ENCODE results near the gene TSPAN16.
A peak's percentile ranks its signal among the peaks of the same experiment; 100 is the strongest.
"Not testable (repeated sequence)": the region's sequence is repeated elsewhere in the genome, so short reads cannot be mapped to it uniquely, and the experiment has no call there.

TSPAN16 gene

DNA sequence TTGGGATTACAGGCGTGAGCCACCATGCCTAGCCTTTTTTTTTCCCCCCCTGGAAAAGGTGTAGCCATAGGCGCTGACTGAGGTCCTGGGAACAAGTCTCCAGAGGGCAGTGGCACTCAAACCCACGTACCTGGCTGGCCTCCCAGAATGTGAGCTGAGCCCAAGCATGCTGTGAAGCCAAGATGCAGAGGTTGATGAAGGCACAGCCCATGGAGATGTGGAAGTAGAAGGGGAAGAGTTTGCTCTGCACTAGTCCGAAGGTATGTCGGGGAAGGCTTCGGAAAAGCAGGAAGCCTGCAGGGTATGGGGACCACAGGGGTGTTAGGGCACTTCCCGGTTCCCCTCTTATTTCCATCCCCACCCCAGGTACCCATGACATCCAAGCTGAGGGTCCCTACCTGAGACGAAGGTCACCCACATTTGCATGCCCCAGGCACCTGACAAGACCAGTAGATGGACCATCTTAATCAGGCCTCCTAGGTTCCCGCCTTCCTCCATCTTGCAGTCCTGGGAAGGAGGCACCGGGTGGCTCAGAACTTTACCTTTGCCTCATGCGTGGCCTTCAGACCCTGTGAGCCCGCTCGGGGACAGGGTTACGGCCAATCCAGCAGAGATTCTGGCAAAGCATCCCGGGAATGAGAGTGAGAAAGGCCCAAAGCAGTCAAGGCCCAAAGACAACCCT lies 49.3 kb downstream of the TSPAN16 start:
- no peak for DNase-seq (ENCODE audit: low read depth)

DNA sequence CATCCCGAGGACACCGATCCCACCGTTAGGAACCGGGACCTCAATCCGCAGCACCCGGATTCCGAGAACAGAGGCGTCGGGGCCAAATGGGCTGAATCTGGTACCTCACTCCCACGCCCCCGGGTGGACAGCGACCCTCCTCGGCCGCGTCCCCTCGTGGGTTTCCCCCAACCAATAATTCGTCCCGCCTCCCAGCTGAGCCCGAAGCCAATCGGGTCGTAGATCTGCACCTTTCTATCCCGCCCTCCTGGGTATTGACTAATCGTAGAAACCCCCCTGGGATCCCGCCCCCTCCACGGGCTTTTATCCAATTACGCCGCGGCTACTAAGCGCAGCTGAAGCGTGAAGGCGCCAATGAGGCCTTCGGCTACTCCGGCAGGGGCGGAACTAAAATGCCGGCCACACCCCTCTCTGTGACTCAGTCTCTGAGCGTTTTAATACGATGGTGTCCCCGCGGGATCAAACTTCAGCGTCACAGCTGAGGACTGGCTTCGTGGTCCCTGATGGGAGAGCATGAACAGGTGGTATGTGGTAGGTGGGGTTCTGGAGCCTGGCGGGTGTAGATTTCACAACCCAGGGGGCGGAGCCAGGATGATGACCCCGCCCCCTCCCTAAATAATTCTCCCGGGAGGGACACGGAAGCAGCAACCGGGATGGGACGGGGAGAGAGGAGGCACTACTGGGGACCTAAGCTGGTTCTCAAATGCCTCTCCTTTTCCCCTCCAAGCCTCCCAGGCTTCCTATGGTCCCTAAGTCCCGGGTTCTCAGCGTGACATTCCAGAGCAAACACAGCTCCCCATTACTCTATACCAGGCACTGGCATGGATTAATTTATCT lies 50.4 kb downstream of the TSPAN16 start, which contains the start of the genes CCDC159 and TMEM205:
Gene CCDC159 (plus strand): TSS at position 416 of the 837 bp plus-strand sequence. CDS start 88 bp downstream, at position 504.
Gene TMEM205 (minus strand): TSS at position 165 of the 837 bp plus-strand sequence. CDS start 649 bp downstream, outside the sequence.
- peak; percentile 95 for DNase-seq (ENCODE audit: low read depth)

- DNase-seq (ENCODE audit: low read depth): no peak
These were observed 51.6 kb downstream of the TSPAN16 start for GRCh38 chr19:11347546-11348039.

GRCh38 chr19:11349171-11349570 lies 53.2 kb downstream of the TSPAN16 start:
- DNase-seq (ENCODE audit: low read depth): no peak

DNA sequence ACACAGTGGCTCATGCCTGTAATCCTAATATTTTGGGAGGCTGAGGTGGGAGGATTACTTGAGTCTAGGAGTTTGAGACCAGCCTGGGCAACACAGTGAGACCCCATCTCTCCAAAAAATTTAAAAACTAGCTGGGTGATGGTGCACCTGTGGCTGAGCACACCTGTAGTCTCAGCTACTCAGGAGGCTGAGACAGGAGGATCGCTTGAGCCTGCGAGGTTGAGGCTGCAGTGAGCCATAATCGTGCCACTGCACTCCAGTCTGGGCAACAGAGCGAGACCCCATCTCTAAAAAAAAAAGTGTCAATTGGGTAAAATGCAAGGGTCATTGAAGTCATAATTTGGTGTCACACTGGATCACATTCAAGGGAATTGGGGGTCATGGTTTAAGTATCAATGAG lies 58.1 kb downstream of the TSPAN16 start:
- not testable (repeated sequence) for DNase-seq (ENCODE audit: low read depth)

- DNase-seq (ENCODE audit: low read depth): peak; percentile 80
These were observed 59.5 kb downstream of the TSPAN16 start, which contains the start of gene PLPPR2 for GRCh38 chr19:11355160-11356073. TSS of gene PLPPR2 (plus strand) at chr19:11355432. CDS start at chr19:11357674, 2,242 bp downstream.

- no peak for DNase-seq (ENCODE audit: low read depth)
These were observed 60.1 kb downstream of the TSPAN16 start for GRCh38 chr19:11356074-11356397.

DNA sequence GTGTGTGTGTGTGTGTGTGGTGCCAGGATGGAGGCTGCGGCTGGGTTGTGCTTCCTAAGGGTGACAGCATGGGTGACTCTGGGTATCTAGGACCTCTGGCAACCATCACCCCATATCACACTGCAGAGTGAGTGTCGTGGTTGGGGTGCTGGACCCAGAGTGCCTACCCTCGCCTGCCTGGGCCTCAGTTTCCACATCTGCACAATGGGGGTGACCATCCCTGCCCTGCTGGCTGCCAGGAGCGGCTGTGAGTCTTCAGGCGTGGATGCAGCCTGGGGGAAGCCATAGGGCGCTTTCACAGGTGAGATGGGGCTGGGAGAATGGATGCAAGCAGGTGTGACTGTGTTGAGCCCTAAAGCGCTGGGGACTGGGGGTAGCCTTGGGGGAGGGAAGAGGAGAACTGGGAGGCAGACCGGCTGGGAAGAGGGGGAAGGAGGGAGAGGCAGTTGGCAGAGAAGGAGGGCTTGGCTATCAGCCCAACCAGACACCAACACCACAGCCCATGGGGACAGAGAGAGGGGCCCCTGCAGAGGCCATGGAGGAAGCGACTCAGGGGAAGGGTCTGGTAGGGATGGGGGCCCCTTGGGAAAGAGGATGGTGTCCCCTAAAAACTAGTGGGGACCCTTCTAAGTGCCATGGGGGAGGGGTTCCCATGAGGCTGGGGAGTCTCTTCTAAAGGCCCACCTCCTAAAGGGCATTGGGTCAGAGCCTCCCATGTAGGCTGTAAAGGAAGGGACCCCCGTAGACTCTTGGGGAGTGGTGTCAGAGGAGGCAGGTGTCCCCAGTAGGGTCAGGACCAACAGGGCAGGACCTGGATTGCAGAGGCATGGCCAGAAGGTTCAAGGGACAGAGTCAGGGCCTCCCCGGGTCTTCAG lies 61.0 kb downstream of the TSPAN16 start:
- DNase-seq (ENCODE audit: low read depth): no peak

DNA sequence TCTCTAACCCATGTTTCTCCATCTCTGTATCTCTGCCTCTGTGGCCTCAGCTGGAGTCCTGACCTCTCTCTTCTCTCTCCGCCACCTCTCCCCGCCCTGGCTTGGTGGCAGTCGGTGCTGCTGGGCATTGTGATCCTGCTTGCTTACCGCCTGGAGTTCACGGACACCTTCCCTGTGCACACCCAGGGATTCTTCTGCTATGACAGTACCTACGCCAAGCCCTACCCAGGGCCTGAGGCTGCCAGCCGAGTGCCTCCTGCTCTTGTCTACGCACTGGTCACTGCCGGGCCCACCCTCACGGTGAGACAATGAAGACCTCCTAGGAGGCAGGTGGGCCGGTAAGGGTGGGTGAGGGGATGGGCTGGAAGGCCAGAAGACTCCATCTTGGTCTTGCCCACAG lies 63.5 kb downstream of the TSPAN16 start:
- DNase-seq (ENCODE audit: low read depth): no peak

- DNase-seq (ENCODE audit: low read depth): no peak
These were observed 65.2 kb downstream of the TSPAN16 start for GRCh38 chr19:11361037-11361770.

GRCh38 chr19:11361771-11362731 lies 66.1 kb downstream of the TSPAN16 start:
- no peak for DNase-seq (ENCODE audit: low read depth)

GRCh38 chr19:11363881-11364280 lies 67.9 kb downstream of the TSPAN16 start:
- no peak for DNase-seq (ENCODE audit: low read depth)

DNA sequence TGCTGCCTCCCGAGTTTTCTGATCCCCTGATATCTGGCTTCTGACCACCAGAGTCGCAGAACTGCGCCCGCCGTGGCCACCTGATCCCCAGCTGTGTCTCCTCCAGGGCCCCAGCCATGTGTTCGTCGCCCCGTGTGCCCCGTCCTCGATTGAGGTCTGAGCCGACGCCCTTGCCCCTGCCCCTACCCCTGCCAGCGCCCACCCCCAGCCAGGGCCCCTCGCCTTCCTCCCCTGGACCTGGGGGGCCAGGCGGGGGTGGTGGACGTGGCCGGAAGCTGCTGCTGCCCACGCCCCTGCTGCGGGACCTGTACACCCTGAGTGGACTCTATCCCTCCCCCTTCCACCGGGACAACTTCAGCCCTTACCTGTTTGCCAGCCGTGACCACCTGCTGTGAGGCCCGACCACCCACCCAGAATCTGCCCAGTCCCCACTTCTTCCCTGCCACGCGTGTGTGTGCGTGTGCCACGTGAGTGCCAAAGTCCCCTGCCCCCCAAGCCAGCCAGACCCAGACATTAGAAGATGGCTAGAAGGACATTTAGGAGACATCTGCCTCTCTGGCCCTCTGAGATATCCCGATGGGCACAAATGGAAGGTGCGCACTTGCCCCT lies 68.4 kb downstream of the TSPAN16 start:
- no peak for DNase-seq (ENCODE audit: low read depth)

DNA sequence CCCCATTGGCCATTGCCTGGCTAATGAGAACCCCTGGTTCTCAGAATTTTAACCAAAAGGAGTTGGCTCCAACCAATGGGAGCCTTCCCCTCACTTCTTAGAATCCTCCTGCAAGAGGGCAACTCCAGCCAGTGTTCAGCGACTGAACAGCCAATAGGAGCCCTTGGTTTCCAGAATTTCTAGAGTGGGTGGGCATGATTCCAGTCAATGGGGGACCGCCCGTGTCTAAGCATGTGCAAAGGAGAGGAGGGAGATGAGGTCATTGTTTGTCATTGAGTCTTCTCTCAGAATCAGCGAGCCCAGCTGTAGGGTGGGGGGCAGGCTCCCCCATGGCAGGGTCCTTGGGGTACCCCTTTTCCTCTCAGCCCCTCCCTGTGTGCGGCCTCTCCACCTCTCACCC lies 69.0 kb downstream of the TSPAN16 start:
- no peak for DNase-seq (ENCODE audit: low read depth)
